Measurements from ENCODE around the gene MINDY2.

- TF ChIP-seq EZH2phosphoT487 (IDR thresholded peaks at IDR 0.05; ENCODE audit: low read length) (no peak), CTCF (IDR thresholded peaks at IDR 0.05; ENCODE audit: low read length) (no peak), EZH2 (optimal IDR thresholded peaks at IDR 0.05; ENCODE audit: low read depth, low read length) (no peak)
These were observed 22.1 kb upstream of the MINDY2 start for GRCh38 chr15:58748852-58749531.
